Raji (cell line): ENCODE data around the gene PPAT.

ENCODE experiments used
- POLR2A ChIP-seq: IDR thresholded peaks from 2 replicates; pipeline ENCODE4 v1.6.1; 2011; ENCODE audit warnings: low read depth, low read length, control low read depth; ENCODE audit not compliant: insufficient read depth

PPAT gene

DNA sequence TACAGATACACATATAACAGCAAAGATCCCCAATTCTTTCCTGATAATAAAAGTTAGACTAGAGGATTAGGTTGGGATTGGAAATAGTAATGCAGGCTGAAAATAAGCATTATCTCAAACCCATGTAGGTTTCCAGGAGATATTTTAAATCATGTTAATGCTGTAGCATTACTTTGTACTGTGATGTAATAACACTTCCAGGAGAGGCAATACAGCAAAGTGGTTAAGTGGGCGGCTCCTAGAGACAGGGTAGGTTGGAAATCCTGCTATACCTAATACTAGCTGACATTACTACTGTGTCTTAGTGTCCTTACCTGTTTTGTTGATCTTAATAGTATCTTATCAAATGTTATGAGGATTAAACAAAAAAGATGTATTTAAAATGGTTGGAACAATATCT, 10.3 kb upstream of the PPAT start:
- no peak for TF ChIP-seq POLR2A

DNA sequence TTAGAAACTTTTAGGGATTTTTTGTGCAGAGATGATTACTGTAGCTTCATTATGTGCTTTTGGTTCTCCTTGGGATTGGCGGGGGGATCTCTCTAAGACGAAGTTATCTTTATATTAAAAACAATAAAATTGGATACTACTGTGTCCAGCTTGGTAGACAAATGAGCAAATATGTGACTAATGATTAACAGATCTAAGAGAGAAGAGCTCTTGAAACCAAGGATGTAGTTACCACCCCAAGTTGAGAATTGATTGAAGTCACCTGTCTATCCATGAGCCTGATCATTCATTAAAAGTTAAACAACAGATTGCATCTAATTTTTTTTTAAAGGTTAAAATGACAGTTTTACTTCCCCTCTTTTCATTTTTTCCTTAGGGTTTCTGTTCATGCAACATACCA, 9.3 kb upstream of the PPAT start:
- TF ChIP-seq POLR2A, result no peak

DNA sequence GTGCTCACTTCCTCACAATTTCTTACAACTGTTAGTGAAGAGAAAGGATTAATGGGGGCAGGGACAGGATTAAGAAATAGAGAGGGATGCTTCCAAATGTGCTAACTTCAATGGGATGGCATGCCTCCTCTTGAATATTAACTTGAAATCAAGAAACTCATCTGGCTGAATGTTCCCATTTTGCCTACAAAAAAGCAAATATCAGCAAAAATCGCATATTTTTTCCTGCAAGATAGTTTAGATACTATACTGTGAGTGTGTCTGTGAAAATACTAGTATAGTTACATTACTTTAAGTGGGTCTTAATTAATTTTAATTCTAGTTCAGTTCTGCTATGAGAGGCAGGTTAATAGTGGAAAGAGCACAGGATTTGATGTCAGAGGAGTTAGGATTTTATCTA, 5.6 kb upstream of the PPAT start:
- TF ChIP-seq POLR2A, result no peak

DNA sequence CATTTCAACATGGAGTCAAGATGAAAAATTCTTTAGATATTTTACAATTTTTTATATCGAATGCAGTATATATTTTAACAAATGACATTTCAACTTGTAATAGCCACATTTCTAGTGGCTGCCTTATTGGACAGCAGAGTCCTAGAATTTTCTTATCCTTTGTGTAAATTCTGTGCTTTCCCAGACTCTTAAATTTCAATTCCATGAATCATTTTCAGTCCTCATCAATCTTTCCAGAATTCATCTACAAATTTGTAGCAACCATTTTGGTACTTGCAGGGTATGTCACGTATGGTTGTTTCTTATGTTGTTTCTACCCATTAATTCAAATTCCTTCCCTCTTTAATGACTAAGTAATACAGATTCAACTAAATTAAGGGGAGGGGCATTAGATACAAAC, 3.4 kb upstream of the PPAT start:
- TF ChIP-seq POLR2A, result no peak

DNA sequence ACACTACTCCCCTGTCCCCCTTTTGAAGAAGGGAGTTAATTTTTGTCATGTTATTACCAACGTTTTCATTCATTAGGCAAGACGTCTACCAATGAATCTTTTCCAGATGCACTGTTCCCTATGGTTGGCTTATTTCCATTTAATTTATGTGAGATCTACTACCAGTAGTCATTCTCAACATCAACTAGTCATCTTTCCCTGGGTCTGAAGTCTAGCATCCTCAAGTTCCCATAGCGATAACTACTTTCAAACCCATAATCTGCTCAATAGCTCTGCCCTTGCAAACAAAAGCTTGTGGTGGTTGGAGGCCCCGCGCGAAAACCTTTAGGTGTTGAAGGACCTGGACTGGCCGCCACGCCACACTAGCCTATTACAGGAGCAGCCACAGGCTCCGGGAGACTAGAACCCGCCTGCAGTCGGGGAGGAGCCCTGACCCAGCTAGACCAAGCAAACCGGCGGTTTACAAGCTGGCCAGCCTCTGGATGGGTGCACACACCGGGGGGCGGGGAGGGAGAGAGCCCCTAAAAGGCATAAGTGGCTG, 746 bp downstream of the PPAT start:
- no peak for TF ChIP-seq POLR2A

DNA sequence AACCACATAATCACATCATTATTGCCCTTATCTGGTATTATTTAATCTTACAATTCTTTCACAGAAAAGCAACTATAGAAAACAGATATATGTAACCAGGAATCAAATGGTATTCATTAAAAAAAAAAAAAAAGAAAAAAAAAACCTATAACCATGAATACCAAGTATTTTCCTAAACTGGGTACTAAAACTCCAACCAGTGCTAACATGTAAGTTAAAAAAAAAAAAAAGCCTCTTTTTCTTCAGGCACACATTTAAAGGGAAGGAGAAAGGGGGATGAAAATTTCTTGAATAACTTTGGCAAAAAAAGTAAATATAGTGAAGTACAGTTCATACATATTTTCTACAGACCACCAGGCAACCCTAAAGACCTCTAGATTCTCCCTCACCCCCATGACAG, 2.1 kb downstream of the PPAT start:
- TF ChIP-seq POLR2A, result no peak

DNA sequence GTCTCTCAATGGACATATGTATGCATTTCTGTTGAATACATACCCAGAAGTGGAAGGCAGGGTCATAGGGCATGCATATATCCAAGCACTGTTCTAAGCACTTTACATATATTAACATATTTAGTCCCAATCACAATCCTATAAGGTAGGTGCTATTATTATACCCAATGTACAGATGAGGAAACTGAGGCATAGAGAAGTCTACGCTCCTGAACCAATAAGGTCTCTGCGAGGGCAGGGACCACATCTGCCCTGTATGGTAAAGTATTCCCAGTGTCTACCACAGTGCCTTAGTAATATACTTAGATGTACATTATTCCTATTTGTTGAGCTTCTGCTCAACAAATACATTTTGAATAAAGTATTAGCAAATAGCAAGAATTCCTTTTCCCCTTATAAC, 5.2 kb downstream of the PPAT start:
- TF ChIP-seq POLR2A, result no peak

DNA sequence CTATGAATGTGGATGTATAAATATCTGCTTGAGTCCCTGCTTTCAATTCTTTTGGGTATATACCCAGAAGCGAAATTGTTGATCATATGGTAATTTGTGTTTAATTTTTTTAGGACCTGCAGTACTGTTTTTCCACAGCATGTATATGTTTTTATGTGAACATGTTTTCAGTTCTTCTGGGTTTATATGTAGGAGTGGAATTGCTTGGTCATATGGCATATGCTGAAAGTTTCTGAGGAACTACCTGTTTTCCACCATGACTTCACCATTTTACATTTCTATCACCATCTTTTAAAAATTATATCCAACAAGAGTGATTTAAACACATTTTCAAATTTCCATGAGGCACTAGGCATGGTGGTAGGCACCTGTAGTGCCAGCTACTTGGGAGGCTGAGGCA, 8.2 kb downstream of the PPAT start:
- TF ChIP-seq POLR2A, result no peak

DNA sequence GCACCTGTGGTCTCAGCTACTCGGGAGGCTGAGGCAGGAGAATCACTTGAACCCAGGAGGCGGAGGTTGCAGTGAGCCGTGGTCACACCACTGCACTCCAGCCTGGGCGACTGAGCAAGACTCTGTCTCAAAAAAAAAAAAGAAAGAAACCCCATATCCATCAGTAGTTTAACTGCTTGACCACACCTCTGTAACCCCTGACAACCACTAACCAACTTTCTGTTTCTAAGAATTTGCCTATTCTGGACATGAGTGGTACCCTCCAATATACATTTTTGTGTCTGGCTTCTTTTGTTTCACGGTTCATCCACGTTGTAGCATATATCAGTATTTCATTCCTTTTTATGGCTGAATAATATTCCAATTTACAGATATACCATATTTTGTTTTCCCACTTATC, 9.1 kb downstream of the PPAT start:
- TF ChIP-seq POLR2A, result no peak

DNA sequence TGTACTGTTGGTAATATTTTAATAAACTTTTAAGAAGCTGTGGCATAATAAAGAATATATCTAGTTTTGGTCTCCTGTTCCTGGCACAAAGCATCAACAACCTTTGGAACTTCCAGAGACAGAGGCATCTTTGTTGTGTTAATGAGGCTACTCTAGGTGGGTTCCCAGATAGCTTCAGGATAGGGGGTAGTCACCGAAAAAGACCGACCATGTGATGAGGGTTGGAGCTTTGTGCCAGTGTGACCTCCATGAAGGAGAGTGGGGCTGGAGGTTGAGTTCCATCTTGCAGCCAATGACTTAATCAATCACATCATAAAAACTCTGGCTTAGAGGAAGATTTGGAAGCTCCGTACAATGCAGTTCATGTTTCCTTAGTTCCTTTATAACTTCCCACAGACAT, 9.9 kb downstream of the PPAT start:
- TF ChIP-seq POLR2A, result no peak

DNA sequence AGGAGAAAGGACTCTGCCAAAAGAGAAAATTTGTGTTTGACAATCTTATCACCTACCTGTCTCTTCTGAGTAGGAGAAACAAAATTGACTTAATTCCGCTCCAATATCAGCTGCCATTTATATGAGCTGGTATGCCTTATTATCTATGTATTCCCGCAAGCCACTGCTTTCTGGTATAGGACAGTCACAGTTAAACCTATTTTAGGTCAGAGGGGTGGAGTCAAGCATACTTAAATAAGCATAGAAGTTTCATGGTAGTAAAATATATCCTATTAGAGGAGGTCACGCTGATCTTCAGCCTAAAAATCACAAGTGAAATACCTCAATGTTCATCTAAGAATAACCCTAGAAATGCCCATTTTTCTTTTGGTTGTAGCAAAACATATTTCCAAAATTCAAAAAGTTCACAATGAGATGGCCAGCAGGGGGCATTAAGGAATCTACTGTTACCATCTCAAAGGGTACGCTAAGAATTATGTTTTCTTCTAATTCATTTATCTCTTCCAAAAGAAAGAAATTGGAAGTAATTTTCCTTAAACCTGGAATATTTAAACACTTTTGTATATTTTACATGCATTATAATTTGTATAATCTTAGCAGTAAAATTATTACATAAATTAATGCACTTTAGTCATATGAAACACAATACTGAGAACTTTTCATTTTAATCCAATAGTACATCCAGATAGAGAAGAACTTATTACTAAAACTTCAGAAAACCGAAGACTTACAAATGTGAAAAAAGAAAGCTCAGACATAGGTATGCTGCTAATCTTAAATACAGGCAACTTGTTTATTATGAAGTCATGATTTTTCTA, 10.5 kb downstream of the PPAT start:
- no peak for TF ChIP-seq POLR2A

DNA sequence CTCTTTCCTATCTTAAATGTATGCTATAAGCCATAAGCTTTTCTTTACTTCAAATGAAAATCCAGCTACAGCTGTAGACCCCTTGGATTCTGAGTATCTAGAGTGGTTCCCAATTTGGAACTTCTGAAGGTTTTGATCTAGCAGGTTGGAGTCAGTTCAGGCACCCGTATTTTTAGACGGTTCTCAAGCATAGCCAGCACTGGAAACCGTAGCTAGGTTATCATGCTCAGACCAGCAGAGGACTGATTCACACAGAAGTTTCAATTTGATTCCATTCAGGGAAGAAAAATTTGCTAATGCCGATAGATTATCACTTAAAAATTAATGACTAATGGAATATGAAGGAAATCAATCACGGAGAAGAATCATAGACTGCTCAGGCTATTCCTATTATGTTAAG, 11.2 kb downstream of the PPAT start:
- no peak for TF ChIP-seq POLR2A

DNA sequence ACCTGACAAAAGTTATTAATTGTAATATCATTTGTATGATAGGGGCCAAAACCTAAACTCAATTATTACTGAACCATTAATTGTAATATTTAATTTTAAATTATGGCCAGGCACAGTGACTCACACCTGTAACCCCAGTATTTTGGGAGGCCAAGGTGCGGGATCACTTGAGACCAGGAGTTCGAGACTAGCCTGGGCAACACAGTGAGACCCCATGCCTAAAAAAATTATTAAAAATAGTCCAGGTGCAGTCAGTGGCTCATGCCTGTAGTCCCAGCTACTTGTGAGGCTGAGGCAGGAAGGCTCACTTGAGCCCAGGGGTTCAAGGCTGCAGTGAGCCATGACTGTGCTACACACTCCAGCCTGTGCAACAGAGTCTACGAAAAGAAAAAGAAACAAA, 18.0 kb downstream of the PPAT start:
- TF ChIP-seq POLR2A, result no peak

DNA sequence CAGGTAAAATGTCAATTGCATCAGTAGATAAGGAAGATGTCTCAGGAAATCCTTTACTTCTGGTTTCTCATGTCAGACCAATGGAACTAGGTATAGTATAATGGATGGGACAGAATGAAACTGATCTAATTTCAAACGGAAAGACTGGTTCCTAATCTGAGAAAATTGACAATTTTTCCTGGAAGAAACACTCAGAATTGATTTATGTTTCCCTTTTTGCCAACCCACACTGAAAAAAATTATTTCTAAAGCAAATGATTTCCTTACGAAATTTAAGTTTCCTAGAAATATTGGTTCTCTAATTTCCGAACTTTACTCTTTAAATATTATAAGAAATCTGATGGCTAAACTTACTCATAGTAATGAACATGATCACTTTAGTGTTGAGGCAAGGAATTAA, 19.1 kb downstream of the PPAT start:
- TF ChIP-seq POLR2A, result no peak

DNA sequence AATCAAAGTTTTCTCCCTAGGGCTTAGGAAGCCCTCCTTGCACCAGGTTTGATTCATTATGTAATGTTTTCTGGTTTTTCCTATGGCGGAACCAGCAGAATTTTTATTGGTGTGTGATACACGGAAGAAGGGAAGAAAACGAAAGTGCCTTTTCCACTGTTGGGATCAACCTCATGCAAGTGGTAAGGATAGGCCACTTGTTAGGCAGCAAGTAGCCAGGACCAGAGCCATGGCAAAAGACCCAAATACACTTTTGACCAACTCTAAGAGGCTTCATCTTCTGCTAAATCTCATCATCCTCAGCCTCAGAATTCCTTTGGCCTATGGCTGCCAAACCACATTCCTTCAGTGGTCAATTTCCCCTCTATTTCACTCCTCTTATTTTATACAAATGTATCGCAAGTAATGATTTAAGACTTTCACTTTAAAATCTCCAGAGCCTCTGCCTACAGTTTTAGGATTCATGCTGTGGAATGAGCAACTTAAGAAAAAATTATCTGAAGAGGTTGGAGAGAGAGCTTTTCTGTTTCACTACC, 21.2 kb downstream of the PPAT start:
- TF ChIP-seq POLR2A, result no peak

DNA sequence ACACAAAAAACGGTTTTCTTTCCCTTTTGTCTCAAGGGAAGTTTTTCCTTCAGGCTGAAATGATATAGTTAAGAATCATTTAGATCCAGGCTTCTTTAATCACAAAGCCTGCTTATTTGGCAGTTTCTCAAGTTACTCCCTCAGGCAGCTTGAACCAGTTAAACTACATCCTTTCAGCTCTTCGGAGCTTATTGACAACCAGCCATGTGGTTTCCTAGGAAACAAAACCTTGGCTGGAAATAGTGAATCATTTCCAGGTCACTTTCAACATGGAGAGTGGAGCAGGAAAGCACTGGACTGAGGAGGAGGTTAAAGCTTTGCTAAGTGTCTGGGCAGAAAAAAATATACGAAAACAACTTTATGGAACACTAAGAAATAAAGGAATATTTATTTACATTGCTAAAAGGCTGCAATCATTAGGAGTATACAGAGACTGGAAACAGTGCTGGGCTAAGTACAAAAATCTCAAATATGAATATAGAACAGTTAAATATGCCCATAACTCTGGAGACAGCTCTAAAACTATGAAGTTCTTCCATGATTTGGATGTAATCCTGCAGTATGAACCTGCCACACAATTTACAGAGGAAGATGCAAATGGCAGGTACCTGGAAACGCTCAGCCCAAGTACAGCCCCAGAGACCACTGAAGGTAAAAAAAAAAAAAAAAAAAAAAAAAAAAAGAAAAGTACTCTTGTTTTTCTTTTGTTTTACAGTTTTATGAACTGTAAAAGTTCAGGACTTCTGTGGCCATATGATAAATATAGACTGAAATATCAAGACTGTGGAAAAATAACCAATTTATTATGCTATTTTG, 25.0 kb downstream of the PPAT start:
- TF ChIP-seq POLR2A, result no peak
